Eye (tissue), 1 donor: ENCODE data around the gene GOLGA3.
"Not testable (repeated sequence)": the region's sequence is repeated elsewhere in the genome, so short reads cannot be mapped to it uniquely, and the experiment has no call there.

ENCODE experiments used
- DNase-seq: peaks from one replicate; pipeline ENCODE4 v3.0.0-alpha.2; 2015

GOLGA3 gene

GRCh38 chr12:132828706-132829534 lies at the start of gene GOLGA3:
Gene GOLGA3, minus strand, starts transcription at chr12:132828869. Its CDS starts 6,741 bp downstream, at chr12:132822128.
- peak; percentile 97 for DNase-seq

- DNase-seq: not testable (repeated sequence)
Observed at GRCh38 chr12:132874620-132875019, 46.0 kb upstream of the GOLGA3 start.

GRCh38 chr12:132874175-132874574 lies 45.5 kb upstream of the GOLGA3 start:
- DNase-seq: no peak

GRCh38 chr12:132873724-132874123 lies 45.1 kb upstream of the GOLGA3 start:
- no peak for DNase-seq

GRCh38 chr12:132872975-132873421 lies 44.3 kb upstream of the GOLGA3 start:
- DNase-seq: no peak

GRCh38 chr12:132872073-132872855 lies 43.6 kb upstream of the GOLGA3 start:
- DNase-seq: no peak

GRCh38 chr12:132869551-132869950 lies 40.9 kb upstream of the GOLGA3 start:
- no peak for DNase-seq

- peak; percentile 0 for DNase-seq
Observed at GRCh38 chr12:132866251-132866828, 37.7 kb upstream of the GOLGA3 start.

- no peak for DNase-seq
Observed at GRCh38 chr12:132861558-132861957, 32.9 kb upstream of the GOLGA3 start.

- no peak for DNase-seq
Observed at GRCh38 chr12:132858718-132859266, 30.1 kb upstream of the GOLGA3 start.

- DNase-seq: not testable (repeated sequence)
Observed at GRCh38 chr12:132857019-132857418, 28.4 kb upstream of the GOLGA3 start.

GRCh38 chr12:132856581-132856980 lies 27.9 kb upstream of the GOLGA3 start:
- no peak for DNase-seq

- not testable (repeated sequence) for DNase-seq
Observed at GRCh38 chr12:132855211-132855610, 26.5 kb upstream of the GOLGA3 start.

- no peak for DNase-seq
Observed at GRCh38 chr12:132853285-132854092, 24.8 kb upstream of the GOLGA3 start.

- DNase-seq: no peak
Observed at GRCh38 chr12:132852496-132852895, 23.8 kb upstream of the GOLGA3 start.

- DNase-seq: no peak
Observed at GRCh38 chr12:132851465-132851864, 22.8 kb upstream of the GOLGA3 start.

- no peak for DNase-seq
Observed at GRCh38 chr12:132850291-132850690, 21.6 kb upstream of the GOLGA3 start.

- no peak for DNase-seq
Observed at GRCh38 chr12:132848521-132848920, 19.9 kb upstream of the GOLGA3 start.

- DNase-seq: no peak
Observed at GRCh38 chr12:132847363-132848356, 19.0 kb upstream of the GOLGA3 start.

- not testable (repeated sequence) for DNase-seq
Observed at GRCh38 chr12:132844681-132845080, 16.0 kb upstream of the GOLGA3 start.
